OCI-LY3 (cell line): ENCODE measurements around the gene GJC2.

Experiments
- H2AFZ ChIP-seq: fragments of 200-600, 300-600 bp; shearing (Covaris generic); 2 replicates; pipeline ENCODE4 v1.6.0; 2014; ENCODE audit warnings: antibody characterized with exemption, low read depth, low read length
- H3K27ac ChIP-seq: fragments of 200-600, 300-600 bp; sonication (generic); 2 replicates; pipeline ENCODE4 v1.5.1; 2014; ENCODE audit warnings: mild to moderate bottlenecking, low read length, moderate library complexity, mixed read lengths
- H3K27me3 ChIP-seq: fragments of 200-600, 300-600 bp; sonication (generic); 2 replicates; pipeline ENCODE4 v1.6.1; 2014; ENCODE audit warnings: low read depth, low read length, mixed read lengths
- H3K36me3 ChIP-seq: fragments of 200-600, 300-600 bp; sonication (generic); replicated peaks from 2 replicates; pipeline ENCODE3; 2014; ENCODE audit warnings: low read depth, low read length, mixed read lengths
- H3K4me1 ChIP-seq: fragments of 300-600, 200-600 bp; sonication (generic); 2 replicates; pipeline ENCODE4 v1.6.1; 2014; ENCODE audit warnings: low read length, mixed read lengths
- H3K4me2 ChIP-seq: fragments of 200-600, 300-600 bp; sonication (generic); 2 replicates; pipeline ENCODE4 v1.6.1; 2014; ENCODE audit warnings: low read length, mixed read lengths
- H3K4me3 ChIP-seq: fragments of 300-600, 200-600 bp; sonication (generic); 2 replicates; pipeline ENCODE4 v1.5.1; 2014; ENCODE audit warnings: antibody characterized with exemption, mild to moderate bottlenecking, low read length, moderate library complexity
- H3K79me2 ChIP-seq: fragments of 300-600, 200-600 bp; shearing (Covaris generic); 2 replicates; pipeline ENCODE4 v1.6.1; 2014; ENCODE audit warnings: mild to moderate bottlenecking, low read length, mixed read lengths
- H3K9ac ChIP-seq: fragments of 300-600, 200-600 bp; shearing (Covaris generic); 2 replicates; pipeline ENCODE4 v1.6.0; 2014; ENCODE audit warnings: mild to moderate bottlenecking, low read length, moderate library complexity
- H3K9me3 ChIP-seq: fragments of 200-600, 300-600 bp; shearing (Covaris generic); 2 replicates; pipeline ENCODE4 v1.6.1; 2014; ENCODE audit warnings: low read length, mixed read lengths; ENCODE audit not compliant: insufficient read depth
- H4K20me1 ChIP-seq: fragments of 200-600, 300-600 bp; sonication (generic); 2 replicates; pipeline ENCODE4 v1.6.1; 2016; ENCODE audit warnings: low read length, mixed read lengths; ENCODE audit not compliant: insufficient read depth
- EZH2phosphoT487 ChIP-seq: fragments of 200-600 bp; shearing (Covaris generic); IDR thresholded peaks from 2 replicates; pipeline ENCODE4 v1.6.1; 2018; ENCODE audit warnings: antibody characterized with exemption, mixed run types, low read depth
- TF ChIP-seq, protein P1 (sequence below): fragments of 200-600, 300-600 bp; sonication (generic); IDR thresholded peaks from 2 replicates; pipeline ENCODE4 v1.5.1; 2014; ENCODE audit warnings: antibody characterized with exemption, low read length, low read depth

The GJC2 gene

DNA sequence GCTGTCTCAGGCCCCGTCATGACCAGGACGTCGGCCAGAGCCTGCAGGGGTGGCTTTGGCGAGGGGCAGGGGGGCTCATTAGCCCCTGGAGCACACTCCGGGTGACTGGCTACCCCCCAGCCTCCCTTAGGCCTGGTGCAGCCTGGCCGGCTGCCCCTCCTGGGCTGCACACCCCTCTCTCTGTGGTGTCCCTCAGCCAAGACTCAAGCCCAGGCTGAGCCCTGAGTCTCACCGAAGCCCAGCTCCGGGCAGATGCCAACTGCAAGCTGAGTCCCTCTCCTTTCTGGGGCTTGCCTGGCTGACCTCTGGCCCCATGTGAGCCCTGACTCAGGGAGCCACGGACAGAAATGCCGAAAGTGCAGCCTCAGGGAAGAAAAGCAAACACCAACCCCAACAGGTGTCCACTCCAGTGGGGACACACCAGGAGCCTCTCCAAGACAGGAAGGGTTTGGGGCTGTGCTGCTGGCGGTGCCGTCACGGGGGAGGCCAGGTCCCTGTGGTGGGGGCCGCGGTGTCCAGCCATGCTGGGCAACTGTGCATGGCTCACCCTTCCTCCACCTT is 10.6 kb downstream of the GJC2 start:
- Histone ChIP-seq H3K79me2 (no peaks in the 10 kb centered on the region), H3K9me3 (no peaks in the 10 kb centered on the region), H3K27me3 (no peaks in the 10 kb centered on the region), H3K9ac (no peak overlapping the region), H3K4me2 (no peak overlapping the region), H2AFZ (no peak overlapping the region), H4K20me1 (no peaks in the 10 kb centered on the region), H3K4me1 (peaks cover 3% of the 10 kb centered on the region; the same call in 1 of the 2 replicates), H3K4me3 (no peak overlapping the region), H3K36me3 (no peaks in the 10 kb centered on the region), H3K27ac (no peak overlapping the region)
- TF ChIP-seq, protein P1, sequence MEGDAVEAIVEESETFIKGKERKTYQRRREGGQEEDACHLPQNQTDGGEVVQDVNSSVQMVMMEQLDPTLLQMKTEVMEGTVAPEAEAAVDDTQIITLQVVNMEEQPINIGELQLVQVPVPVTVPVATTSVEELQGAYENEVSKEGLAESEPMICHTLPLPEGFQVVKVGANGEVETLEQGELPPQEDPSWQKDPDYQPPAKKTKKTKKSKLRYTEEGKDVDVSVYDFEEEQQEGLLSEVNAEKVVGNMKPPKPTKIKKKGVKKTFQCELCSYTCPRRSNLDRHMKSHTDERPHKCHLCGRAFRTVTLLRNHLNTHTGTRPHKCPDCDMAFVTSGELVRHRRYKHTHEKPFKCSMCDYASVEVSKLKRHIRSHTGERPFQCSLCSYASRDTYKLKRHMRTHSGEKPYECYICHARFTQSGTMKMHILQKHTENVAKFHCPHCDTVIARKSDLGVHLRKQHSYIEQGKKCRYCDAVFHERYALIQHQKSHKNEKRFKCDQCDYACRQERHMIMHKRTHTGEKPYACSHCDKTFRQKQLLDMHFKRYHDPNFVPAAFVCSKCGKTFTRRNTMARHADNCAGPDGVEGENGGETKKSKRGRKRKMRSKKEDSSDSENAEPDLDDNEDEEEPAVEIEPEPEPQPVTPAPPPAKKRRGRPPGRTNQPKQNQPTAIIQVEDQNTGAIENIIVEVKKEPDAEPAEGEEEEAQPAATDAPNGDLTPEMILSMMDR, result no peak
- no peak for TF ChIP-seq EZH2phosphoT487

DNA sequence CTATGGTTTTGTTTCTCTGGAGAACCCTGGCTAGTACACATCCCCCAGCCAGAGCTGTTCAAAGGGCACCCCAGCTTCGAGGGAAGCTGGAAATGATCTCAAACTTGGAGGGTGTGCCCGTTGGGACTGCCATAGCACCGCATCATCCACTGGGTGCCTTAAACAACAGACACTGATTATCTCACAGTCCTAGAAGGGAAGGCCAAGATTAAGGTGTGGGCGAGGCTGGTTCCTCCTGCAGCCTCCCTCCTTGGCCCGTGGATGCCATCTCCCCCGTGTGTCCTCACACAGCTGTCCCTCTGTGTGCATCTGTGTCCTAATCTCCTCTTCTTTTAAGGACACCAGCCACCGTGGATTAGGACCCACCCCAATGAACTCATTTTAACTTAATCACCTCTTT is 11.6 kb downstream of the GJC2 start:
- Histone ChIP-seq H3K79me2 (peaks cover 2% of the 10 kb centered on the region), H3K4me2 (no peak overlapping the region), H3K27ac (no peak overlapping the region), H2AFZ (no peak overlapping the region), H3K36me3 (no peaks in the 10 kb centered on the region), H3K9me3 (no peaks in the 10 kb centered on the region), H3K27me3 (no peaks in the 10 kb centered on the region), H4K20me1 (no peaks in the 10 kb centered on the region), H3K4me3 (no peak overlapping the region), H3K9ac (no peak overlapping the region), H3K4me1 (peaks cover 3% of the 10 kb centered on the region; the same call in 1 of the 2 replicates)
- TF ChIP-seq, protein P1, result no peak
- no peak for TF ChIP-seq EZH2phosphoT487

DNA sequence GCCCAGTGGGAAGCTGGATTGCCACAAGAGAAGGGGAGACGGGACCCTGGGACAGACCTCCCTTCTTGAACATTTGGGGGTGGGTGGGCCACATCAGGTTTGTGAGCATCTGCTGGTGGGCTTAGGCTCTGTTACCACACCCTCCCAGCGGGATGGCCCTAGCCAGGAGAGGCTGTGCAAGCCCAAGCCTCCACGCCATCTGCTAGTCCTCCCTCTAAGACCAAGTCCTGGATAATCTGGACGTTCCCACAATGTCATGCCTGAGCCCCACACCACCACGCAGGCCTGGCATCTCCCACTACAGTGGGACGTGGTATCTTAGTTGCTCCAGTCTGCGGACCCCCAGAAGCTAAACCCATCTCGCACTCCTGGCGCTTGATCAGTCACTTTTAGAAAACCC is 12.1 kb downstream of the GJC2 start:
- Histone ChIP-seq H3K27ac (no peak overlapping the region), H3K4me2 (no peak overlapping the region), H2AFZ (no peak overlapping the region), H3K27me3 (no peaks in the 10 kb centered on the region), H3K79me2 (peaks cover 7% of the 10 kb centered on the region), H3K9ac (no peak overlapping the region), H3K36me3 (no peaks in the 10 kb centered on the region), H3K4me3 (no peak overlapping the region), H3K4me1 (peaks cover 8% of the 10 kb centered on the region), H4K20me1 (no peaks in the 10 kb centered on the region), H3K9me3 (no peaks in the 10 kb centered on the region)
- TF ChIP-seq, protein P1, result no peak

DNA sequence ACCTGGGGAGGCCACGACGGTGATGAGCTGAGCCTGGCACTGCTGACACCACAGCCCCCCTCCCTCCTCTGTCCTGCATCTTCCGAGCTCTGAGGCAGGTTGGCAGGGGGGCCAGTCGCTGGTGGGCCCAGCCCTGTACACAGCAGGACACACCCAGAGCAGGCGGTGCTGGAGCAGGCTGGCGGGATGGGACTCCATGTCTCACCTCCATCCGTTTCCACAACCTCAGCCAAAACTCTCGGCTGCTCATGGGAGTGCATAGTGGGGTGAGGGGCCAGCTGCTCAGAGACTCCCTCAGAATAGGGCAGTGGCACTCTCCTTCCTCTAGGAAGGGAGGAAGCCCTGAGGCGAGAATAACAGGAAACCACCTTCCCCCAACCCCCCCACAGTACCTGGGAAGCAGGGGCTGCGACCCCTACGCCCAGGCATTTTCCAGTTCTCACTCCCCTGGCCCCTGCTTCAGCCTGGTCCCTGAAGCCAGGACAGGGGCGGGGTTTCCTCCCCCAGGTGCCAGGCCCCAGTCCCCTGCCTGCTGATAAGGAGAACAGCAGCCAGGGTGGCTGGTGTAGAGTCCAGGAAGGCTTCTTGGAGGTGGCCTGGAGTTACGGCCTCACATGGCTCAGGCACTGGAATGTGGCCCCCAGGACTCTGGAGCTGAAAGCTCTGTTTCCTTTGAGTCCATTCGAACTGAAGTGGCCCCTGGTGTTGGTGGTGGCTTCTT is 12.7 kb downstream of the GJC2 start:
- H3K4me3 ChIP-seq, result no peak overlapping the region
- no peak overlapping the region for H3K9ac ChIP-seq
- H3K9me3 ChIP-seq, result no peaks in the 10 kb centered on the region
- H3K27ac ChIP-seq, result no peak overlapping the region
- no peaks in the 10 kb centered on the region for H3K36me3 ChIP-seq
- H4K20me1 ChIP-seq, result no peaks in the 10 kb centered on the region
- H3K27me3 ChIP-seq, result no peaks in the 10 kb centered on the region
- TF ChIP-seq, protein P1, result no peak
- TF ChIP-seq EZH2phosphoT487, result no peak
- peaks cover 9% of the 10 kb centered on the region for H3K79me2 ChIP-seq
- peaks cover 10% of the 10 kb centered on the region for H3K4me1 ChIP-seq
- no peak overlapping the region for H3K4me2 ChIP-seq
- H2AFZ ChIP-seq, result no peak overlapping the region
